Peyer's patch (tissue), 4 donors: ENCODE data around the gene EDN1.

Source experiments
- POLR2A ChIP-seq, 2 donors: fragments of 450-650 bp; IDR thresholded peaks; one replicate each; pipeline ENCODE4 v1.5.1; 2017; ENCODE audit warnings: antibody characterized with exemption in 2 of 2, mild to moderate bottlenecking in 2 of 2, moderate library complexity in 2 of 2
- TF ChIP-seq, protein P1 (sequence below), 6 experiments: fragments of 450-650 bp in 4 of 6; fragments of 200-600 bp in 2 of 6; sonication (generic) in 1 of 6; IDR thresholded peaks; one replicate each; pipeline ENCODE4 v1.5.1; 2017 to 2019; ENCODE audit warnings: antibody characterized with exemption in 6 of 6, mild to moderate bottlenecking in 3 of 6, moderate library complexity in 1 of 6

GRCh38 chr6:12265791-12266190, 24.4 kb upstream of the EDN1 start:
- TF ChIP-seq, protein P1, sequence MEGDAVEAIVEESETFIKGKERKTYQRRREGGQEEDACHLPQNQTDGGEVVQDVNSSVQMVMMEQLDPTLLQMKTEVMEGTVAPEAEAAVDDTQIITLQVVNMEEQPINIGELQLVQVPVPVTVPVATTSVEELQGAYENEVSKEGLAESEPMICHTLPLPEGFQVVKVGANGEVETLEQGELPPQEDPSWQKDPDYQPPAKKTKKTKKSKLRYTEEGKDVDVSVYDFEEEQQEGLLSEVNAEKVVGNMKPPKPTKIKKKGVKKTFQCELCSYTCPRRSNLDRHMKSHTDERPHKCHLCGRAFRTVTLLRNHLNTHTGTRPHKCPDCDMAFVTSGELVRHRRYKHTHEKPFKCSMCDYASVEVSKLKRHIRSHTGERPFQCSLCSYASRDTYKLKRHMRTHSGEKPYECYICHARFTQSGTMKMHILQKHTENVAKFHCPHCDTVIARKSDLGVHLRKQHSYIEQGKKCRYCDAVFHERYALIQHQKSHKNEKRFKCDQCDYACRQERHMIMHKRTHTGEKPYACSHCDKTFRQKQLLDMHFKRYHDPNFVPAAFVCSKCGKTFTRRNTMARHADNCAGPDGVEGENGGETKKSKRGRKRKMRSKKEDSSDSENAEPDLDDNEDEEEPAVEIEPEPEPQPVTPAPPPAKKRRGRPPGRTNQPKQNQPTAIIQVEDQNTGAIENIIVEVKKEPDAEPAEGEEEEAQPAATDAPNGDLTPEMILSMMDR (IDR thresholded peaks at IDR 0.05) = no peak
- no peak for TF ChIP-seq POLR2A (IDR thresholded peaks at IDR 0.05)
